GM18870 (cell line): Measurements from ENCODE around the gene PRKN.
"Not testable (repeated sequence)": the region's sequence is repeated elsewhere in the genome, so short reads cannot be mapped to it uniquely, and the experiment has no call there.

Source experiments
- ATAC-seq: cut with Tn5 transposase; IDR thresholded peaks from one replicate; pipeline ENCODE4 v1.9.1; 2021; ENCODE audit warnings: moderate library complexity; ENCODE audit not compliant: unreplicated experiment

PRKN gene

GRCh38 chr6:162471842-162472241, 255.7 kb downstream of the PRKN start:
- ATAC-seq: no peak

- no peak for ATAC-seq
Measured at GRCh38 chr6:162468326-162468725, 259.2 kb downstream of the PRKN start.

GRCh38 chr6:162467679-162468078, 259.9 kb downstream of the PRKN start:
- no peak for ATAC-seq

- no peak for ATAC-seq
Measured at GRCh38 chr6:162463576-162463975, 264.0 kb downstream of the PRKN start.

DNA sequence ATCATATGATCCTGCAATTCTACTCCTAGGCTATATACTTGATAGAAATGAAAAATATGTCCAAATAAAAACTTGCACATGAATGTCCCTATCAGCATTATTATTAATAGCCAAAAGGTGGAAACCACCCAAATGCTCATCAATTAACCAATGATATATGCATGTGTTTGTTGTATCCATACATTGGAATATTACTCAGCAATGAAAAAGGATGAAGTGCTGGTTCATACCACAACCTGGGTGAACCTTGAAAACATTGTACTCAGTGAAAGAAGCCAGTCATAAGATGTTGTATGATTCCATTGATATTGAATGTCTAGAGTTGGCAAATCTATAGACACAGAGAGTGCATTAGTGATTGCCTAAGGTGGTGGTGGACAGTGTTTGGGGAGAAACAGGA, 267.6 kb downstream of the PRKN start:
- no peak for ATAC-seq

- ATAC-seq: no peak
Measured at GRCh38 chr6:162450358-162450757, 277.2 kb downstream of the PRKN start.

GRCh38 chr6:162448294-162448693, 279.3 kb downstream of the PRKN start:
- no peak for ATAC-seq

DNA sequence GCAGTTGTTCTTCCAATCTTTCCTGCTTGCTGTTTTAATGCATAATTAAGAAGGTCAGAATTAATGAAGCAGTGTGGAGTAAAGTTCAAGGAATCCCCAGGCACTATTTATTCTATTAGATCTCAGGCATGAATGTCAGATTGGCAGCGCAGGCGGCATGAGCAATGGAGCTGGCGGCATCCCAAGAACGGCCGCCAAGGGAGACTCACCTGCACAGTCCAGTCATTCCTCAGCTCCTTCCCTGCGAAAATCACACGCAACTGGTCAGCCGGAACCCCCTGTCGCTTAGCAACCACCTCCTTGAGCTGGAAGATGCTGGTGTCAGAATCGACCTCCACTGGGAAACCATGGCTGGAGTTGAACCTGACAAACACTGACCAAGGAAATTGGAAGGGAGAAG, 284.5 kb downstream of the PRKN start:
- no peak for ATAC-seq

GRCh38 chr6:162442687-162443086, 284.9 kb downstream of the PRKN start:
- ATAC-seq: no peak

DNA sequence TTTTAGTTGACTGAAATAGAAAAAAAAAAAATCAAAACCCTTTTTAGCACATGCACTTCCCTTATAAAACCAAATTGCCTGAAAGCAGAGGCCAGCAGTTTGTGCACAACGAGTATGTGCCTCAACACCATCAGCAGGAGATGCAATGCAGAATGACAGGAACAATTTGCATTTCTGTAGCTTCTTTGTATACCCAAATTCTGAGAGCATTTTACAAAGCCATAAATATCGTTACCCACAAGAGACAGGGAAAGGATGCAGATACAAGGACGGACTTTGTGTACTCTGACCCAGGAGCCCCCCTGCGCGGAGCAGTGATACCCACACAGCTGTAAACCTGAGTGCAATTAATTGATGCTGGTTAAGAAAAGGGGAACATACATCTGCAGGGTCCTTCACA, 285.6 kb downstream of the PRKN start:
- no peak for ATAC-seq

DNA sequence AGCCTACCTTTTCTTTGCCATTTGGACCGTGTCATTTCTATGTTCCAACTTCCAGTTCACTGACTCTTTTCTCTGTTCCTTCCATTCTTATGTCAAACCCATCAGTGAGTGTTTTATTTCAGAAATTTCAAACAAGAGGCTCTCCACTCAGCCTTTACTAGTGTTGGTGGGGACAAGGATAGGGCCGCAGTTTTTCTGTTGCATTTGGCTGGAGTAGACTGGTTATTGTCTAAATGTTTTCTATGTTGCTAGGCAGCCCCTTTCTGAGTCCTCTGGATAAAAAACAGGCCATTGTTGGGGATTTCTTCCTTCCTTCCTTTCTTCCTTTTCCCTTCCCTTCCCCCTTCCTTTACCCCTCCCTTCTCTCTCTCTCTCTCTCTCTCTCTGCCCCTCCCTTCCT, 288.6 kb downstream of the PRKN start:
- ATAC-seq: no peak

- no peak for ATAC-seq
Measured at GRCh38 chr6:162435071-162435470, 292.5 kb downstream of the PRKN start.

DNA sequence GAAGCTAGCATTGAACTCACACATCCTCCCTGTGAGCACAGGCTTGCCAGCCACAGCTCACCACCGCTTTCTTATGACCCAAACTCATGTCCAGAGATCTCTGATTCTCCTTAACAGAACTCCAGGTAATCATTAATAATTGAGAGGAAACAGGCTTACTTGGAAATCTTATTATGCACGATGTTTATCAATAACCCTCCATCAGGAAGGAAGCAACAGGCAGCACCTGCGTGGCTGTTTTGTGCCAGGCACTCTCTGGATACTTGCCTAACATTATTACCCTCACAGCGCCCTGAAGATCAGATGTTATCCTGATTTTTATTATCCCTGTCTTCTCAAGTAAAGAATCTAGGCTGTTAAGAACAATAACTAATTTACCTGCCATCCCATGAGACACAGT, 306.6 kb downstream of the PRKN start:
- ATAC-seq: no peak

DNA sequence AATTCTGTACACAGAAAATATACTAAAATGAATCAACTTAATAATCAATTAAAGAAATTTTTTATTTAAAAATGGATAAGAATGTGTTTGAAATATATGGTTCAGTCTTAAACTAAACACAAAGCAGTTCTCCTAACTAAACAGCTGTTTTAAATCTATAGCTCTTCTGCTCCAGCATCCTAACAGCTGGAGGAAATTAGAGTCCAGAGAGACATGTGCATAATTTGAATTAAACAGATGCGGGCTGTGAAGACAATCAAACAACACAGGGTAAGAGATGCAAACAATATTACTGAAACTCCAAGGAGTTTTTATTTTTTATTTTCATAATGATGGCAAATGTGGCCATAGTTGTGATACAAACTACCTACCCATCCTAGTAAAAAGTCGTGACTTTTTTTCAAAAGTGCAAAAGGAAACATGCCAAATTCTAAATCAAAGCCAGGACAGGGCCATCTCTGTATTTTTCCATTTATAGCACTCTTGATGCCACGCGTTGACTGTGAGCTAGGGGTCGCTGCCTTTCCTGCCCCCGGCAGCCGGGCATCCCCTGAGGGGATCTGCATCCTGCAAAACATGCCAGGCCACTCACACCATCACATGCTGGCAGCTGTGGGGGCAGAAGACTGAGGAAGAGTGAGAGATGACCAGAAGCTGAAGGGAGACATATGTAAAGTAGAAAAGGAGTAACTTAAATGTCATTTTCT, 310.6 kb downstream of the PRKN start:
- ATAC-seq: no peak

- ATAC-seq: no peak
Measured at GRCh38 chr6:162416307-162416706, 311.3 kb downstream of the PRKN start.

DNA sequence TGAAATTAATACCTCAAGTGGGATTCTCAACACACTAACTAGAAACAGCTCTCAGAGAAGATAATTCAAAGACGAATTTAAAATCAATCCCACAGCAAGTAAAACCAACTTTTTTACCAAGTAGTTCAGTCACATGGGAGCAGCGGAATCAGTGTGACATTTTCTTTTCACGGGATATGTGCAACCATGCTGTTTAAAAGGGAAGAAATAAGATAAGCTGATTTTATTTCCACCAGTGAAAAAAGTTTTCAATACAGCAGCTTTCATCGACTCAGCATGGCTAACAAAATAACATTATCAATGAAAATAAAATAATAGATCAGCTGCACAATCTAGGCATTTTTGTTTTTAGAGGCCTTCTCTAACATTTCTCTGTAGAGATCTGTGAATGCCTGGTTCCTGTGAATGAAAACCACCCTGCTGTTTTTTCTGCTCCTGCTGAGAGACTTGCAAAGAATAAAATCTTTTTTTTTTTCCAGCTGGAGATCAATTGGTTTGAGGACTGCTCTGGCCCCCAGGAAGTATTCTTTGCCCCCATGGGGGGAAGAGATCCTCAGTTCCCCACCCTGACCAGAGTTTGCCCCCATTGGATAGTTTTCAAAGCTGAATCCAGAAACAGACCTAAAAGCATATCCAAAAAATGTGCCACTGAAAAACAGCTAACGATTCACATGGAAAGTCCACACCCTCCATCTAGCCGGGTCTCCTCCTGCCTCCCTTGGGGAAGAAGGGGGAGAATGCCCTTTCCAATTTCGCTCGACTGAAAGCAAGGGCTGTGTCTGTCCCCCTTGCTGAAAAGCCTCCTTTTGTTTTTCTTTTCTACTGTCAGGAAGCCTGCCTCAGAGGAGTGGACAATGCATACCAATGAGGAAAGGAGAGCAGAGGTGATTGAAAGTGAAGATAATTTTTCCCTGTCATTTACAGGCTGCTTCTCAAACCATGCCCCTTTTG, 317.6 kb downstream of the PRKN start:
- ATAC-seq: no peak

GRCh38 chr6:162408826-162409535, 318.6 kb downstream of the PRKN start:
- ATAC-seq: no peak

GRCh38 chr6:162404951-162405350, 322.6 kb downstream of the PRKN start:
- no peak for ATAC-seq

DNA sequence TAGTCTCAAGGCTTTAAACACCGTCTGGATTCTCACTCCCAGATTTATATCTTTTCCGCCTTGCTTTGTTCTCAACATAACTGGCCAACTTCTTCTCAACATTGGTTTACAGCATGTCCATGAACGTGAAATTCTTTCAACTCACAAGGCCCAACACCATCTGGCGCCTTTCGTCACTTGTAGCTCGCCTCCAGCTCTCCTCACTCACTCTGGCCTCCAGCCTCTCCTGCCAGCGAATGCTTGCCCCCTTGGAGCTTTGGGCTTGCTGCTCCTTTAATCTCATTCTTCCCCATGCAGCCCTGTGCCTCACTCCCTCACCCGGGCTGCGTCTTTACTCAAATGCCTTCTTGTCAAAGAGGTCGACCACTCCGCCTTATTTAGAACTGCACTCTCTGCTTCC, 324.5 kb downstream of the PRKN start:
- no peak for ATAC-seq

DNA sequence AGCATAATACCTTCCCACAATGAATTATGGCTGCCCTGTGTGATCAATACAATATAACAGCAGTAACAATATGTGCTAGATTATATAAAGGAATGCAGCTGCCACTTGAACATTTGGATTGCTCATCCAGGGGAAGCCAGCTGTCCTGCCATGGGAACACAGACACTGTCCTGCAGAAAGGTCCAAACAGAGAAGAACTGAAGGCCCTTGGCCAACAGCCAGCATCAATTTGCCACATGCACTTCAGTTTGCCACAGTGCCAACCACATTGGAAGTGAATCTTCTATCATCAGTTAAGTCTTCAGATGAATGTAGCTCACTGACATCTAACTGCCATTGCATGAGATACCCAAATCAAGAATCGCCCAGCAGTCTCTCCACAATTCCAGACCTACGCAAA, 332.4 kb downstream of the PRKN start:
- no peak for ATAC-seq

GRCh38 chr6:162390961-162391811, 336.4 kb downstream of the PRKN start:
- not testable (repeated sequence) for ATAC-seq
